HEK293 (cell line): Measurements from ENCODE around the gene BCL2L1.
"Not testable (repeated sequence)": the region's sequence is repeated elsewhere in the genome, so short reads cannot be mapped to it uniquely, and the experiment has no call there.

Experiments
- CTCF ChIA-PET: fragments of 350-600 bp; formaldehyde crosslinking; extraction: SDS; loops from one replicate; lab custom pipeline; 2021; ENCODE audit warnings: antibody characterized with exemption; lab: Yijun Ruan, JAX
- POLR2A ChIA-PET: fragments of 300-600 bp; formaldehyde crosslinking; extraction: SDS; loops from one replicate; lab custom pipeline; 2020; ENCODE audit warnings: antibody characterized with exemption, inconsistent platforms; lab: Yijun Ruan, JAX
- H3K27ac ChIP-seq: fragments of 200-500 bp; sonication (Bioruptor generic); 2 replicates; pipeline ENCODE4 v1.5.1; 2014; ENCODE audit warnings: low read depth, low read length, control low read depth, inconsistent platforms; ENCODE audit errors: extremely low read depth
- H3K36me3 ChIP-seq, 2 experiments: fragments of 200-500 bp in 1 of 2; sonication (Bioruptor generic) in 1 of 2; 1 replicate in 1 of 2; 2 replicates in 1 of 2; pipeline ENCODE4 v1.5.1; 2014 to 2017; ENCODE audit warnings: inconsistent platforms in 2 of 2, low read length in 2 of 2; ENCODE audit not compliant: control insufficient read depth in 2 of 2, insufficient read depth in 1 of 2
- H3K4me1 ChIP-seq: fragments of 200-500 bp; sonication (Bioruptor generic); 2 replicates; pipeline ENCODE4 v1.5.1; 2014; ENCODE audit warnings: mild to moderate bottlenecking, low read length, inconsistent platforms; ENCODE audit not compliant: control insufficient read depth, insufficient read depth
- H3K4me3 ChIP-seq: 2 replicates; pipeline ENCODE4 v1.5.1; 2011; ENCODE audit warnings: low read depth, mild to moderate bottlenecking, control low read depth, low read length, moderate library complexity
- H3K9me3 ChIP-seq: fragments of 200-500 bp; sonication (Bioruptor generic); 2 replicates; pipeline ENCODE4 v1.5.1; 2014; ENCODE audit warnings: low read depth, low read length, inconsistent platforms; ENCODE audit not compliant: control insufficient read depth, insufficient read depth
- PRDM10 ChIP-seq: fragments of 450-650 bp; formaldehyde crosslinking; IDR thresholded peaks from 2 replicates; pipeline ENCODE4 v1.5.1; 2016; ENCODE audit warnings: missing biosample characterization, missing genetic modification characterization
- ZIC2 ChIP-seq: fragments of 450-650 bp; formaldehyde crosslinking; IDR thresholded peaks from 2 replicates; pipeline ENCODE4 v1.5.1; 2016; ENCODE audit warnings: missing biosample characterization, missing genetic modification characterization
- ZNF146 ChIP-seq: fragments of 450-650 bp; formaldehyde crosslinking; IDR thresholded peaks from 2 replicates; pipeline ENCODE4 v1.5.1; 2016; ENCODE audit warnings: missing biosample characterization, missing genetic modification characterization
- ZNF280D ChIP-seq: fragments of 450-650 bp; formaldehyde crosslinking; IDR thresholded peaks from 2 replicates; pipeline ENCODE4 v1.5.1; 2016; ENCODE audit warnings: missing biosample characterization, missing genetic modification characterization
- ZNF341 ChIP-seq: fragments of 450-650 bp; formaldehyde crosslinking; IDR thresholded peaks from 2 replicates; pipeline ENCODE4; 2016; ENCODE audit warnings: low read depth, missing biosample characterization, missing genetic modification characterization
- ZNF362 ChIP-seq: fragments of 450-650 bp; formaldehyde crosslinking; IDR thresholded peaks from 2 replicates; pipeline ENCODE4 v1.5.1; 2016; ENCODE audit warnings: missing biosample characterization, missing genetic modification characterization
- ZNF518A ChIP-seq: fragments of 450-650 bp; formaldehyde crosslinking; conservative IDR thresholded peaks from 2 replicates; pipeline ENCODE4 v1.5.1; 2016; ENCODE audit warnings: low read depth, missing biosample characterization, missing genetic modification characterization
- ZNF544 ChIP-seq: fragments of 450-650 bp; formaldehyde crosslinking; IDR thresholded peaks from 2 replicates; pipeline ENCODE4 v1.5.0; 2017; ENCODE audit warnings: missing biosample characterization, missing genetic modification characterization
- ZNF558 ChIP-seq: fragments of 450-650 bp; formaldehyde crosslinking; IDR thresholded peaks from 2 replicates; pipeline ENCODE4 v1.5.1; 2016; ENCODE audit warnings: missing biosample characterization, missing genetic modification characterization
- ZNF580 ChIP-seq: fragments of 450-650 bp; formaldehyde crosslinking; IDR thresholded peaks from 2 replicates; pipeline ENCODE4 v1.5.1; 2016; ENCODE audit warnings: missing biosample characterization, missing genetic modification characterization

BCL2L1 gene

GRCh38 chr20:31630187-31630790 lies 92.4 kb downstream of the BCL2L1 start:
- Histone ChIP-seq H3K9me3 (no peaks in the 10 kb centered on the region), H3K27ac (no peak overlapping the region), H3K4me3 (no peak overlapping the region), H3K36me3 (no peaks in the 10 kb centered on the region), H3K4me1 (no peaks in the 10 kb centered on the region)
- TF ChIP-seq ZNF362 (tag by site-specific recombination) (peak; percentile 74; the same call in 1 of the 2 replicates), ZNF558 (tag by site-specific recombination) (no peak), ZNF518A (tag by site-specific recombination) (no peak), PRDM10 (tag by site-specific recombination) (no peak), ZNF544 (tag by site-specific recombination) (no peak), ZIC2 (tag by site-specific recombination) (peak; percentile 70), ZNF341 (tag by site-specific recombination) (no peak)
- POLR2A ChIA-PET: interaction anchor here (0.6 kb wide), 1 partner anchor 175 kb away, joined by 3 read pairs; no protein-coding TSS in a partner anchor
- CTCF ChIA-PET: interaction anchor here (7.2 kb wide), 1 partner anchor 93 kb away, joined by 66 read pairs; the partner anchor contains the start of gene BCL2L1

- H3K36me3 ChIP-seq, H3K27ac ChIP-seq, H3K4me3 ChIP-seq, POLR2A ChIA-PET, H3K9me3 ChIP-seq, H3K4me1 ChIP-seq: not testable (repeated sequence)
- CTCF ChIA-PET: interaction anchor here (0.7 to 2.1 kb wide), 2 partner anchors 16 to 345 kb away, joined by 6 to 8 read pairs; no protein-coding TSS in a partner anchor
- TF ChIP-seq ZNF146 (tag by site-specific recombination) (peak; percentile 98), ZNF580 (tag by site-specific recombination) (peak; percentile 39; the same call in 1 of the 2 replicates), ZNF280D (tag by site-specific recombination) (0 out of 2 replicates have a peak, but pooled peaks have one; percentile 28)
Observed at GRCh38 chr20:31628057-31628456, 94.6 kb downstream of the BCL2L1 start.
